ENCODE data around the gene HDAC7.
A peak's percentile ranks its signal among the peaks of the same experiment; 100 is the strongest.
"Not testable (repeated sequence)": the region's sequence is repeated elsewhere in the genome, so short reads cannot be mapped to it uniquely, and the experiment has no call there.

Gene HDAC7

DNA sequence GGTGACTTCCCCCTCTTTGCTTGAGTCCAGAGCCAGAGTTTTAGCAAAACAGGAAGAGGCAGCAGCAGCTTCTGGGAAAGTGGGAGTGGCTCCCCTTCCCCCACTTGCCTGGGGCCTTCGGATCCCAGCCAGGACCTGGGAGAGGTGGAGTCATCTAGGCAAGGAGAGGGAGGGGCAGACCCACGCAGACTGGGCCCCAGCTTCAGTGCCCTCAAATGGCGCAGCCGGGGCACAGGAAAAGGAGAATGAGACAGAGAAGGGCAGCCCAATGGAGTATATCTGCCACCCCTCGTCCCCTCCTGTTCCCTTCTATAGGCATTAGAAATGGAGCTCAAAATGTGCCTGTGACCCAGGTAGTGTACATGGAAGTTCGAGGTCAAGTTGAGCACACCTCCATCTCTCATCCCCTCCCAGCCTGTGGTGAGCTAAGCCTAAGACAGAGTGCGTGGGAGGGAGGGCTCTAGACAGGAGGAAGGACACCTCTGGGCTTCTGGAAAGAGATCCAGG, 9.3 kb upstream of the HDAC7 start:
- peak; percentile 72 for DNase-seq (ENCODE audit: low spot score)

DNA sequence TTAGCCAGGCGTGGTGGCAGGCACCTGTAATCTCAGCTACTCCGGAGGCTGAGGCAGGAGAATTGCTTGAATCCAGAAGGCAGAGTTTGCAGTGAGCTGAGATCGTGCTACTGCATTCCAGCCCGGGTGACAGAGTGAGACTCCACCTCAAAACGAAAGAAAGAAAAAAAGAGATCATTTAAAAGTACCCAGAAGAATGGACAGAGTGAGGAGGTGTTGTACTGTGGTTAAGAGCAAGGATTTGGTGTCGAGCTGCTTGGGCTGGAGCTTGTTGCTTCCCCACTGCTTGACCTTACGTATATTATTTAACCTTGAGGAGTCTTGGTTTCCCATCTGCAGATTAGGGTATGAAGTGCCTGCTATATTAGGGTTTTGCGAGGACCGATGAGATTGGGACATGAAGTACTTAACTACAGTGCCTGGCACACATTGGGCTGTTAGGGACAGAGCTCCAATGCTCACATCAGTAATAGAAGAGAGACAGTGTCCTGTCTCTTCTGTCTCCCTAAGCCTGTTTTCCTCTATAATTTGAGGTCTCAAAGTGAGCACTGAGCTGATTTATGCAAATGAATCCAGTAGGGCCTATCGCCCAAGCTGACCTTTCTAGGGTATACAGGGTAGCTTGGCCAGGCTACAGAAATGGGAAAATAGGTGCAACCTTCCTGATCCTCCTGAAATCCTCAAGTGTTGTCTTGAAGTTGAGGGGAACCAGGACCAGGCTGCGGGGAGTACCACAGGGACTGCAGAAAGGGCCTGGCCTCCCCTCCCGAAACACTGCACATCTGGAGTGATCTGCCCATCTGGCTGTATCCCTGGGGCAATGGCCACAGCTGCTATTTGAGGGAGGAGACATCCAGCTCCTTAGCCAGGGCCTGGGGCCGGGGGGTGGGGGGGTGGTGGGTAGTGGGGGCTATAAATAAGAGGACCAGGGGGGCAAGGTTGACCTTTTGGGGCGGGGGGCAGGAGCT, 8.6 kb upstream of the HDAC7 start:
- no peak for DNase-seq (ENCODE audit: low spot score)

DNA sequence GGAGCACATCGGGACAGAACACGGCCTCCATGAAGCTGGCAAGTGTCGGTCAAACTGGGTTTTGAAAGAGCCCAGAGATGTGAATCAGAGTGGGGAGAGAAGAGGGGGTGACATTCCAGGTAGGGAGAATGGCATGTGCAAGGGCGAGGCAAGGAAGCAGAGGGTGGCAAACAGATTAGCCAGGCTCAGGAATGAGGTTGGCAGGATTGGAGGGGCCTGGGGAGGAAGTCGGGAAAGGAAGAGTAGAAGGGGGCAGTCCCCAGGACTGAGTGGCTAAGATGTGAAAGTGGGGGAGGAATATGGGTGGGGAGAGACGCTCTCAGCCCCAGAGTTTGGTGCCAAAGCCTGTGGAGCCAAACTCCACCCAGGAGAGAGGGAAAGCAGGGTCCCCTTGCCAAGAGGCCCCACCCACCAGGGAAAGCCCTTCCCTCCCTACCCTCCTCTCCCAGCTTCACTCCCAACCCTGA, 5.5 kb upstream of the HDAC7 start:
- no peak for DNase-seq (ENCODE audit: low spot score)

DNA sequence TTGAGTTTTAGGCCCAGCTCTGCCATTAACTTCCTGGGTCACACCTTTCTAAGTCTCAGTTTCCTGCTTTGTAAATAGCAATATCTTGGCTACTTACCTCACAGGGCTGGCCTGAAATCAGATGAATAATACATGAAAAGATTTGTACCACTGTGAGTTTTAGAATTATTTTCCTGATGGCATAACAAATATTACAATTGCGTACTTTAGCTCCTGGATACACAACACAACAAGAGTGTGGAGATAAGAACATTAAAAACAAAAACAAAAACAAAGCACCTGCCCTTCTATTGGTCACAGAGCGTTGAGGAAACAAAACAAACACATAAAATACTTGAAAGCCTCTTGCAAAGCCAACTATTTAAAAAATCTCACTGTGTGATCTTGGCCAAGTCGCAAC, 4.9 kb upstream of the HDAC7 start:
- no peak for DNase-seq (ENCODE audit: low spot score)

DNA sequence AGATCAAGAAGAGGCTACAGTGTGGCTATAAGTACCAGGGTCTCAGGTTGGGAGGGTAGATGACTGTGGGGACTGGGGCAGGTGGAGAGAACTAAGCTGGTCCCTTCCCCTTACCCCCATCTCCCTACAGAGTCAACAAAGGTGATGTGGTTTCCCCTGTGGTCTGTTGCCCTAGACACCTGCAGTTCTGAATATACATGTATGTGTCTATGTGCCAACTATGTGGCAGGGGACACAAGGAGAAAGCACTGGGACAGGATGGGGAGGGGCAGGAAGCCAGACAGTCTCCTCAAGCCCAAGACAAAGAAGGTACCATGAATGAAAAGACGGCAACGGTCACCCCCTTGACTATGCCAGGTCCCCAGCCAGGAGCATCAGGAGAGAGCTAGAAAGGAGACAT, 4.5 kb upstream of the HDAC7 start:
- DNase-seq (ENCODE audit: low spot score) = no peak

DNA sequence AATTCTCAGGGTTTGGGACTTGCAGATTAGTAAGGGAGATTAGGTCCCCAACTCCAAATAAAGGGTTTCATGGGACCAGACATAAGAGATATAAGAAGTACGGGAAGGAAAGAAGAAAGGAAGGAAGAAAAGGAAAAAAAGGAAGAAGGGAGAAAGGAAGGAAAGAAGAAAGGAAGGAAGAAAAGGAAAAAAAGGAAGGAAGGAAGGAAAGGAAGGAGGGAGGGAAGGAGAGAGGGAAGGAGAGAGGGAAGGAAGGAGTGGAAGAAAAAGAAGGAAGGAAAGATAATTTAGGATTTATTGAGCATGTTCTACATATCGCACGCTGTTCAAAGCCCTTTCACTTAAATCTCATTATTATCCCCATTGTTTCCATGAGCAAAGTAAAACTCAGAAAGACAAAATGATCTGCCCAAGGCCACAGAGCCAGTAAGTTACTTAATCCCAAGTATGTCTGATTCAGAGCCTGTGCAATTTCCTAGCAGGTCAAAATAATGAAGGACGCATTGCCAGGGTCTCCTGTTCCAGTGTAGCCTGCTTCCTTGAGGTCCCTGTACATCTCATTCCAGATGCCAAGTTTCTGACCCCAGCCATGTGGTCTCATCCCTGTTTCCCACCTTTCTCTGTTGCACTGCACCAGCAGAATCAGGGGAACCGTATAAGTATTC, 3.9 kb upstream of the HDAC7 start:
- DNase-seq (ENCODE audit: low spot score) = no peak

DNA sequence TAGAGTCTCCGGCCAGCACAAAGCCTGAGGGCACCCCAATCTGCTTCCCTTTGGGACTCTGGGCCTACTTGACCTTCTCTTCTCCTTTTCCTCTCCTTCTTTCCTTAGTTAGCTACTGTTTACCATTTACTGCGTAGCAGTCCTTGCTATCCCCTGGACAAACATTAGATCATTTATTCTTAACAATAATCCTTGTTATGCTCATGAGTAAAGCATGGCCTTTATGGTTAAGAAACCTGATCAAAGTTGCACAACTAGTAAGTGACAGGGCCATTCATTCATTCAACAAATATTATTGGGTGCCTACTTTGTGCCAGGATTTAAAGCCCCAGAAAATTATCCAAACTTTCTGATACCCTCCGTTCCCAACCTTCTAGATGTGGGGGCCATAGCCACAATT, 3.2 kb upstream of the HDAC7 start:
- no peak for DNase-seq (ENCODE audit: low spot score)

DNA sequence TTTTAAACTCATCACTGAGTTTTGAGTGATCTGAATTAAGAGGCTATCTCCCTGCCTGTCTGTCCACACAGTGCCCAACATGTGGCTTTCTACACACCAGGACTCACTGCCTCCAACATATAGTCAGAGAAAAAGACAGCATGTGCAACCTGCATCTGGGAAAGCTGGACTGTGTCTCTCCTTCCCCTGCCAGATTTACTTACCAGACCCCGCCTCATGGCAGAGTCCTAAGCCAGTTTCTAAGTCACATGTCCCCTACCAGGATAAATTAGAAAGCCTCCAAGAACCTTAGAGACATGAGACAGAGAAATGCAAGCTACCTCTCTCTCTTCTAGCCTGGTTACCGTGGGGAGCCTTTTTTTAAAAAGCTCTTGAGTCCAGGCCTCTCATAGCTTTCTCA, 2.7 kb upstream of the HDAC7 start:
- no peak for DNase-seq (ENCODE audit: low spot score)

DNA sequence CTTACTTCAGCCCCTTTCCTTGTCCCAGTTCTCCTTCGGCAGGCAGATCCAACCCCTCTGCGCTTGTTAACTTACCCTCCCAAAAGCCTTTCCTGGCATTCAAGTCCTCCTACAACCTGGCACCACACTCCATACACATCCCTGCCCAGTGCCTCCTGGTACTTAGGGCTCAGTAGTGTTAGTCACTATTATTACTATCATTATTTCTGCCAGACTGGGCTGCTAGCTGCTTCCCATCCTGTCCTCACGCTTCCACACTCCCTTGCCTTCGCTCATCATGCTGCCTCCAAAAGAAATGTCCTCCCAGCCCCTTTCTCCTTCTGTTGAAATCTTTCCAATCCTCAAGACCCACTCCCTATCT, 1.6 kb upstream of the HDAC7 start:
- no peak for DNase-seq (ENCODE audit: low spot score)

DNA sequence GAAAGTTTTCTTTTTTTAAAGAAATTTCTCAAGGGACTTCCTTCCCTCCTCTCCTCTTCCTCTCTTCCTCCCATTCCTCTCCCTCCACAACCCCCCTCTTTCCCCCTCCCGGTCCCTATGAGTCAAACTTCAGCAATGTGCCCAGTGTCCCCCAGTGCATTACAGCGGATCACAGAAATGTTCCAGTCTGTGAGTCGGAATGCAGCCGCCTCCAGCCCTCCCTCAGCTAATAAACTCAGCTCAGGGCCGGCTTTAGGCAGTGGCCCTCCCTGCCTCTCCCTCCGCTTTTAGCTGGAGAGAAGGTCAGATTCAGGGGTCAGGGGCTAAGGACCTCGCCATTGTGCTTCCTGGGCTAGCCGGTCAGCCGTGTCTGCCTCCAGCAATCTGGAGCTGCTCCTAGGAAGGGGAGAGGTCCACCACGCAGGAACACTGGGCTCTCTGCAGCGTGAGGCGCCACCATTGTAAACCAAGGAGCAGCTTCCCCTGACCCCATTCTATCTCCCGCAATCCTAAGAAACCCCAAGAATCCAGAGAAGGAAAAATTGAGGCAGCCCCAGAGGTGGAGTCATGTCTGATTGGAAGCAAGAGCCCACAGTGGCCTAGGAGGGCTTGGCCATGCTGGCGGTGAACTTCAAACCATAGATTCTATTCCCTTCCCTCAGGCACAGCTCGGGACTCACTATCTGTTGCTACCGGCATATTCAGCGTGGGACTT, 1.1 kb upstream of the HDAC7 start:
- peak; percentile 95 for DNase-seq (ENCODE audit: low spot score)

DNA sequence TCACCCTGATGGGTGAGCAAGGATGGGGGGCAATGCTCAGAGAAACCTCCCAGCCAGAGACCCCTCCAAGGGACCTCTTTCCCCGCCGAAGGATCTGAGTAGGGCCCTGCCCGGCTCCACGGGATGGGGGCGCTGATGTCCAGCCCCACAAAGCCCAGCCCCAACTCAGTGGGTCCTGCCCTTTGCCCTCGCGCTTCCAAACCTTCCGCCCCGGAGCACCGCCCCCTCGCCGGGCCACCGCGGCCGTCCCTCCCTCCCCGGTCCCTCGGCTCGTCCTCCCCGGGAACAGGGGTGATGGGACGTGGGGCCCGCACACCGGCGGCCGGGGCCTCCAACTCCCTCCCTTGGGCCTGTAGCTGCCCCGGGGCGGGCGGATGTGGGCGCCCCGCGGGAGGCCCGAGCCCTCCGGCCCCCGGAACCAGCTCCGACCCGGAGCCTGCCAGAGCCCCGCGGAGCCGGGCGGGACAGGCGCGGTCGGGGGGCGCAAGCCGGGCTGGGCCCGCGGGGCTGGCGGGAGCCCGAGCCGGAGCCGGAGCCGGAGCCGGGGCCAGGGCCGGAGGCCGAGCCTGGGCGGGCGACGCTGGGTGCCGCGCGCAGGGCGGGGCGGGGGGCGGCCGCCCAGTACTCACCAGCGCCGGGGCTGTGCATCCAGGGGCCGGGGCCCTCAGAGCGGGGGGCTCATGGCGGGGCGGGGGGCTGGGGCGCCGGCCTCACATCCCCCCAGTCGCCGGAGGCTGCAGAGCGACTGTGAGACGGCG, 386 bp downstream of the HDAC7 start:
- no peak for DNase-seq (ENCODE audit: low spot score)

DNA sequence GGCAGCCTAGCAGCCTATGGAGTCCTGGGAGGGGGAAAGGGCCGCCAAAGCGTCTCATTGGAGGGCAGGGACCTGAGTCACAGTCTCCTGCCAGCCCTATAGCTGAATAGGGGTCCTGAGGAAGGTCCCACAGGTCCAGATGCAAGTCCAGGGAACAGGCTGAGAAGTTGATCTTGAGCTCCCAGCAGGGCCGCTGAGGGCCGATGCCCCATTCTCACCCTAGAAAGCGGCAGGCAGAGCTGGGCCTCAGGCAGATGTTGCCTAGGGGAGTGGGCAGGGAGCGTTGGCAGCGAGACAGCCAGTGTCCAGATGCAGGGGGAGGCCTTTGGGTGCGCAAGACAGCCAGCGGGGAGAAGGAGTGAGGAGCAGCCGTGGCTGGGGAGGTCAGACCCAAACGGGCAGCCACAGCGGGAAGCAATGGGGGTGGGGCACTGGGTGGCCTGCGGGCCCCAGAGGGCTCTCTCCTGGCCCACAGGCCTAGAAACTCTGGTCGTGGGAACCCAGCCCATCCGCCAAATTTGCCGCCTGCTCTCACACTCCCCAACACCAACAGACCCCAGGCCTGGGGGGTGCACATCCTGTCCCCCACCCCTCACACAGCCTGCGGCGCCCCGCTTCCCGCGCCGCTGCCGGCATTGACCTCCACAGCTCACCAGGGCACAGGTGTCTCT, 1.1 kb downstream of the HDAC7 start:
- no peak for DNase-seq (ENCODE audit: low spot score)

DNA sequence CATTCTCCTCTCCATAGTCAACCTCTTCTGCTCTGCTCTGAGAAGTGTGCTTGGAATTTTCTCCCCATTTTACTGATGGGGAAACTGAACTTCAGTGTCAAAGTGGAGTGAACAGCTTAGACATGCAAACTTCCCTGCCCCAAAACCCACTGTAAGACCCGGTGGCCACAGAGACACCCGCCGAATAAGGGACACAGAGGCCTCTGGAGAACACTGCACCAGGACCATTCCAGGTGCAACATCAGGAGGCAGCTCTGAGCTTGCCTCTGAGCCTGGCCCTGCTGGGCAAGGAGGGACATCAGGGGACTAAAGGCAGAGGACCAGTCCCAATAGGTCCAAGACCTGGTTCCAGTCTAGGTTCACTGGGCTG, 1.7 kb downstream of the HDAC7 start:
- no peak for DNase-seq (ENCODE audit: low spot score)

DNA sequence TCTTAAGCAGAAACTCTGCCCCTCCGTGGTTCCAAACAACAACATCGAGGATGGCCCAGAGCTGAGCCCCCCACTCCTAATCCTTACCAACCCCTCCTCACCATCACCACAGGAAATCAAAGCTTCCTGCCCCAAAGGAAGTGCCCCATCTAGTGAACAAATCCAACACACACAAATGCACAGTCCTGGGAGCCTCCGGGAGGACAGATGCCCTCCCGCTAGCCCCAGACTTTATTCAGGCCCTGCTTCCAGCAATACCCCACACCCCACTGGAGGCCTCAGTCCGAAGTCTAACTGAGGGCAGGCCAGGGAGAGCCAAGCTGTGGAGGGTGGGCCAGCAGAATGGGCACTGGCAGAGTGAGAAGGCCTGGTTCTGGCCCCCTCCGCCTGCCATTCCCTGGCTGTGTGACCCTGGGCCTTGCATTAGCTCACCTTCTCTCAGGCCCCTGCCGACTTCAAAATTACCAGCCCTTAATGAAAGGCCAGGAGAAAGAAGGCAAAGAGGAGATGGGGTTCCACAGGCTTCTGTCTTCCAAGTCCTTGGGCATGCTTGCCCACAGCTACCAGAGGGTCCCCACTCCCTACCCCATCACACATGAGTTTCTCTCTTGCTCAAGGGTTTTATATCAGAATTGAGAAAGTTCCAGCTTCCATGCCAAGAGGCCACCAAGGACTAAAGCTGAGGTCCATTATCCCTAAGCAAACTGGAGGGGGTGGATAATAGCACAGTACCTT, 2.3 kb downstream of the HDAC7 start:
- no peak for DNase-seq (ENCODE audit: low spot score)

DNA sequence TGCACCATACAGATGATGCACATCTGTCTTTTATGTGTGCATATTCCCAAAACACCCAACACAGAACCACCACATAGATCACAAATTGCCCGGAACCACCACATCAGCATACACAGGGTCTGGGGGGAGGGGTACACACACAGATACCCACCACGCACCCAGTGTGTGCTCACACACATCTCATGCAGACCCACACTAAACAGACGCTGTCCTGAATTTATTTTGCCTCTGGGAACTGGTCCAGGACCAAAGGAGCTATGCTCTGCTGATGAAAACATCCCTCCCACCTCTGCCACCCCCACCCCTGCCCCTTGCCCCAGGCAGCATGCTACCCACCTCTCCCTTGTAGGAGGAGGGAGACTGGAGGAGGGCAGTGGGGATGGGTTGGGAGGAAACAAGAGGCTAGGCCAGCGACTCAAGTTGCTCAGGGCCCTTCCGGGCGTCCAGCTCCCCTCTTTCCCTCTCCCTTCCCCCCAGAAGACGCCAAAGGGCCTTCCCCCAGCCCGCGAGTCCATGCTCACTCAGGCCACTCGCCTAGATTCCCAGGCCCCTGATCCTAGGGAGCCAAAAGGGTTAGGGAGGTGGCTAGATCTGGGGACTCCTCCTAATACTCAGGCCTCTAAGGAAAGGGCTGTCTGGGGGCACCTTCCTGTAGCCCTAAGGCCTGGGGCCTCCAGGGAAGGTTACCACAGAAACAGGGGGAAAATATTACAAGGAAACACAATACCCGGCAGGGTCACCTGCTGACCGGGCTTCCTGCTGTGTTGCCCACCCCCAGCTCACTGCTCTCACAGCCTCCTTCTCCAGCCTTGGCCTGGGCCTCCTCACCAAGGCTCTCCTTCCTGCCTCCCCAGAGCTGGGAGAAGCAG, 3.1 kb downstream of the HDAC7 start:
- no peak for DNase-seq (ENCODE audit: low spot score)

DNA sequence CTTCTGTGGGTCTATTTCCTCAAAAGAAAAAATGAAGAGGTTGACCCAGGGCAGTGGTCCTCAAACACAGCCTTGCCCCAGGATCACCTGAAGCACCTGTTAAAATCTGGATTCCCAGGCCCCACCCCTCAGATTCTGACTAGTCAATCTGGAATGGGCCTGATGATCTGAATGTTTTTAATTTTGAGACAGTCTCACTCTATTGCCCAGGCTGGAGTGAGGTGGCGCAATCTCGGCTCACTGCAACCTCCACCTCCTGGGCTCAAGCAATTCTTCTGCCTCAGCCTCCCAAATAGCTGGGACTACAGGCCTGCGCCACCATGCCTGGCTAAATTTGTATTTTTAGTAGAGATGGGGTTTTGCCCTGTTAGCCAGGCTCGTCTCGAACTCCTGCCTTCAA, 4.3 kb downstream of the HDAC7 start:
- DNase-seq (ENCODE audit: low spot score) = not testable (repeated sequence)

DNA sequence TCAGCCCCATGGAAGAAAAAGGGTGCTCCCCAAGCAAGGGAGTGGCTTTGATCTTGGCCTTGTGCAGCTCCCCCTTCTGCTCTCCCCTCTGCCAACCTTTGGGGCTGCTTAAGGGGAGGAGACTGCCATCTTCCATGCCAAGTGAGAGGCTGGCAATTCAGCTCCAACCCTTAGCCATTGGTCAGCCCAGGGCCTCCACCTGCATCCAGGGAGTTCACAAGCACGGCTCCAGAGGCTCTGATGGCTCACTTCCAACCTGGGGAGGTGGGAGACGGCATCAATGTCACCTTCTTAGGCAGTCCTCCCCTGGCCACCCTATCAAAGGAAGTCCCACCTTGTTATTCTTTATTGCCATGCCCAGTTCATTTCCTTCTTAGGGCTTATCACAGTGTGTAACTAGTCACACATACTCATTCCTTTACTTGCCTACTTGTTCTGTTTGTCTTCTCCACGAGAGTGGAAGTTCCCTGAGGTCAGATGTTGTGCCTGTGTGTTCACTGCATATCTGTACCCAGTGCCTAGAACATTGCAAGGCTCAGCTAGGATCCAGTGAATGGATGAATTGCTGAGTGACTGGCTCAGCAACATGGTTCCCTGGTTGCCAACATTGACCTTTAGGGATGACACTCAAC, 5.0 kb downstream of the HDAC7 start:
- DNase-seq (ENCODE audit: low spot score) = no peak

DNA sequence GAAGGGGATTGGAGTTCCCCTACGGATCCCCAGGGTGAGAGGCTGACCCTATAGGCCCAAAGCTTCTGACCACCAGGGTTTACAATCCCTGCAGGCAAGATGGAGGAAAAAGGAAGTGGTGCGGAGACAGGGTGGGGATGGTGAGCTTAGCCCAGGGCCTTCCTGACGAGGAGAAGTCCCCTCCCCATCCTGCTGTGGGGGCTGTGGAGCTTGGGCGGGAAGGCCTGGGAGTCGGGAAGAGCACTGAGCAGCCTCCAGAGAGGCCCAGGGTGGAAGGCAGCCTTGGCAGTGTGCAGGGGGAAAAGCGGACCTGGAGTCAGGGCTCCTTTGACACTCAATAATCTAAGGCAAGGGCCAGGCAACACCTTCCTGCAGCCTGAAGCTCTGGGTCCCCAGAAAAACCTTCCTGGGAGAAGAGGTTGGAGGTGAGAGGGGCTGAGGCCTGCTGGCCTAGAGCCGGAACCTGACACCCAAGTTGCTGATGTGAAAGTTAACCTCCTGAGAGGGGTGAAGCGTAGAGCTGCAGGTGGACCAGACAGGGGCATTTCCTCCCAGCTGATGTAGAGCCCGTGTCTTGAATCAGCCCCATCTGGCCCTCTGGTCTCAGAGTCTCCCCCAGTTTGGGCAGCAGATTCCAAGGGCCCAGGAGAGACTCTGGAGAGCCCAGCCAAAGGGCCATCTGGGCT, 6.0 kb downstream of the HDAC7 start:
- DNase-seq (ENCODE audit: low spot score) = no peak

All from COLO829 (cell line).